ENCODE measurements around the gene RARS2. TPM values are rescaled to one million over a fixed set of nuclear protein-coding genes. Genes with fewer than 3 reads are reported as not detected.

Gene RARS2
- total RNA-seq, 3 donors from 2014 or later = 29.3 to 33.1 (median 30.5) TPM

GRCh38 chr6:87472525-87473418, 117.0 kb downstream of the RARS2 start, which contains the start of gene SLC35A1:
Gene SLC35A1, plus strand, starts transcription at chr6:87472974. Its CDS starts 30 bp downstream, at chr6:87473004.
- intact Hi-C loops (cut with DNase I; ENCODE audit: low total_unique reads) = no loop called here
- TF ChIP-seq POLR2A (IDR thresholded peaks at IDR 0.05) (peak; percentile 14), CTCF (IDR thresholded peaks at IDR 0.05) (peak in 2 of 3 donors; percentile 35 to 45), POLR2AphosphoS5 (IDR thresholded peaks at IDR 0.05) (peak; percentile 32 to 90 (median 70))
- peak; percentile 74 to 83 for DNase-seq (ENCODE audit: low spot score in 2 of 2)

GRCh38 chr6:87465051-87465450, 124.7 kb downstream of the RARS2 start:
- Histone ChIP-seq H3K27ac (no peak overlapping the region), H3K4me1 (no peaks in the 10 kb centered on the region), H3K4me3 (no peak overlapping the region), H3K36me3 (no peaks in the 10 kb centered on the region), H3K9me3 (no peaks in the 10 kb centered on the region), H3K27me3 (no peaks in the 10 kb centered on the region)
- no peak for DNase-seq (ENCODE audit: low spot score in 2 of 2)
- intact Hi-C loops (cut with DNase I; ENCODE audit: low total_unique reads) = no loop called here
- TF ChIP-seq CTCF (IDR thresholded peaks at IDR 0.05) (no peak), POLR2A (IDR thresholded peaks at IDR 0.05) (no peak), POLR2AphosphoS5 (IDR thresholded peaks at IDR 0.05) (no peak)

More at GRCh38 chr6:87472525-87473418, 117.0 kb downstream of the RARS2 start, which contains the start of gene SLC35A1:
- H3K27ac ChIP-seq = peak within 1 kb of the TSS; percentile 96
- peak within 1 kb of the TSS; percentile 81 to 91 (median 88) for H3K4me3 ChIP-seq
- H3K4me1 ChIP-seq = no peaks in the 10 kb centered on the region
- H3K36me3 ChIP-seq = no peaks in the 10 kb centered on the region
- no peaks in the 10 kb centered on the region for H3K27me3 ChIP-seq
- no peaks in the 10 kb centered on the region for H3K9me3 ChIP-seq

Other genes with a start within 250 kb of the RARS2 start
- 1 to 10 TPM; 3.5 to 6.2 (median 4.7) TPM for gene C6orf163, start 245.2 kb downstream of the RARS2 start, total RNA-seq
- gene CFAP206, start 182.0 kb downstream of the RARS2 start, total RNA-seq = 1 to 10 TPM in 1 of 3 donors, under 1 TPM in 2; 0.64 to 2.0 (median 0.66) TPM
- gene SLC35A1, start 117.0 kb downstream of the RARS2 start, total RNA-seq = 10 to 100 TPM; 20.3 to 46.7 (median 22.9) TPM
- 10 to 100 TPM; 22.6 to 32.6 (median 26.6) TPM for gene ORC3, start 148 bp upstream of the RARS2 start, total RNA-seq
- 10 to 100 TPM; 18.4 to 30.6 (median 22.8) TPM for gene AKIRIN2, start 112.2 kb upstream of the RARS2 start, total RNA-seq